Right atrium auricular region (tissue), 2 donors: Measurements from ENCODE around the gene OSBPL6. TPM values are rescaled to one million over a fixed set of nuclear protein-coding genes. Genes with fewer than 3 reads are reported as not detected.

Experiments
- DNase-seq: peaks from one replicate; pipeline ENCODE4 v3.0.0-alpha.2; 2019; ENCODE audit warnings: low spot score
- H3K27ac ChIP-seq, 2 donors: fragments of 200-600 bp; sonication (generic); 1 replicate in 1 of 2; 2 replicates in 1 of 2; pipeline ENCODE4 v1.5.1; 2016 to 2019
- H3K27me3 ChIP-seq, 2 donors: fragments of 200-600 bp; sonication (generic); one replicate each; pipeline versions ENCODE4 v1.5.1 to v1.6.0; 2017 to 2019
- H3K36me3 ChIP-seq: fragments of 200-600 bp; sonication (generic); one replicate; pipeline ENCODE4 v1.5.1; 2016
- H3K4me1 ChIP-seq, 2 donors: fragments of 200-600 bp; sonication (generic); one replicate each; pipeline versions ENCODE4 v1.5.1 to v1.6.0; 2017 to 2019
- H3K4me3 ChIP-seq, 2 donors: fragments of 200-600 bp; sonication (generic); 1 replicate in 1 of 2; 2 replicates in 1 of 2; pipeline ENCODE4 v1.5.1; 2017 to 2019; ENCODE audit warnings: mild to moderate bottlenecking in 1 of 2, moderate library complexity in 1 of 2
- H3K9me3 ChIP-seq, 2 donors: fragments of 200-600 bp; sonication (generic); one replicate each; pipeline ENCODE4 v1.5.1; 2019
- CTCF ChIP-seq, 2 donors: fragments of 200-600 bp; sonication (generic); IDR thresholded peaks; one replicate each; pipeline ENCODE4 v1.5.1; 2019; ENCODE audit warnings: antibody characterized with exemption in 2 of 2
- total RNA-seq, 2 donors: library from RNA; depleted of rRNA; stranded (reverse); fragments of >200 nt; gene quantifications; one replicate each; pipeline ENCODE4 v1.1.0, GENCODE V29; 2016

The OSBPL6 gene
- total RNA-seq, 2 donors from 2014 or later: 4.8 to 11.5 TPM

- Histone ChIP-seq H3K9me3 (no peaks in the 10 kb centered on the region), H3K27ac (no peak overlapping the region), H3K4me3 (no peak overlapping the region), H3K4me1 (peaks cover 0 to 2% of the 10 kb centered on the region in 2 donors), H3K36me3 (no peaks in the 10 kb centered on the region), H3K27me3 (no peaks in the 10 kb centered on the region)
- no peak for TF ChIP-seq CTCF (IDR thresholded peaks at IDR 0.05)
- no peak for DNase-seq
Measured at GRCh38 chr2:178324077-178324476, 129.8 kb downstream of the OSBPL6 start.

- TF ChIP-seq CTCF (IDR thresholded peaks at IDR 0.05): no peak
- DNase-seq: no peak
- Histone ChIP-seq H3K36me3 (peaks cover 6% of the 10 kb centered on the region), H3K4me1 (peaks cover 0 to 2% of the 10 kb centered on the region in 2 donors), H3K9me3 (no peaks in the 10 kb centered on the region), H3K4me3 (no peak overlapping the region), H3K27me3 (no peaks in the 10 kb centered on the region), H3K27ac (no peak overlapping the region)
Measured at GRCh38 chr2:178325268-178325667, 131.0 kb downstream of the OSBPL6 start.

GRCh38 chr2:178327516-178327915, 133.2 kb downstream of the OSBPL6 start:
- Histone ChIP-seq H3K27me3 (no peaks in the 10 kb centered on the region), H3K4me1 (peaks cover 0 to 2% of the 10 kb centered on the region in 2 donors), H3K4me3 (no peak overlapping the region), H3K27ac (no peak overlapping the region), H3K36me3 (peaks cover 6% of the 10 kb centered on the region), H3K9me3 (no peaks in the 10 kb centered on the region)
- DNase-seq: no peak
- no peak for TF ChIP-seq CTCF (IDR thresholded peaks at IDR 0.05)

GRCh38 chr2:178328037-178328436, 133.7 kb downstream of the OSBPL6 start:
- no peak for TF ChIP-seq CTCF (IDR thresholded peaks at IDR 0.05)
- Histone ChIP-seq H3K27ac (no peak overlapping the region), H3K4me1 (peaks cover 0 to 2% of the 10 kb centered on the region in 2 donors), H3K36me3 (peaks cover 6% of the 10 kb centered on the region), H3K4me3 (no peak overlapping the region), H3K9me3 (no peaks in the 10 kb centered on the region), H3K27me3 (no peaks in the 10 kb centered on the region)
- no peak for DNase-seq

GRCh38 chr2:178330175-178331017, 136.1 kb downstream of the OSBPL6 start:
- H3K4me3 ChIP-seq: no peak overlapping the region
- TF ChIP-seq CTCF (IDR thresholded peaks at IDR 0.05): no peak
- no peak overlapping the region for H3K27ac ChIP-seq

More at GRCh38 chr2:178330175-178331017, 136.1 kb downstream of the OSBPL6 start:
- no peaks in the 10 kb centered on the region for H3K27me3 ChIP-seq
- no peaks in the 10 kb centered on the region for H3K4me1 ChIP-seq
- peaks cover 6% of the 10 kb centered on the region for H3K36me3 ChIP-seq
- DNase-seq: no peak
- no peaks in the 10 kb centered on the region for H3K9me3 ChIP-seq
